ENCODE measurements around the gene HARS1. TPM values are rescaled to one million over a fixed set of nuclear protein-coding genes. Genes with fewer than 3 reads are reported as not detected.

The HARS1 gene
- total RNA-seq, 1 experiment from 2014 or later: 76.4 TPM

GRCh38 chr5:140658870-140659269 is 32.3 kb downstream of the HARS1 start:
- POLR2A ChIA-PET: interaction anchor here (1.2 kb wide), 1 partner anchor 11 kb away, joined by 3 read pairs; the partner anchor contains the start of genes IK and NDUFA2
- Histone ChIP-seq H3K27me3 (ENCODE audit: control insufficient read depth, insufficient read depth, low read length) (no peaks in the 10 kb centered on the region), H3K4me3 (ENCODE audit: low read depth in 2 of 2, low read length in 2 of 2) (no peak overlapping the region), H3K27ac (ENCODE audit: low read length) (no peak overlapping the region), H3K36me3 (ENCODE audit: control insufficient read depth, insufficient read depth, low read length) (peaks cover 40% of the 10 kb centered on the region), H3K9me3 (ENCODE audit: control insufficient read depth, insufficient read depth, low read depth, low read length) (no peaks in the 10 kb centered on the region), H3K4me1 (ENCODE audit: control insufficient read depth, insufficient read depth, low read length) (no peaks in the 10 kb centered on the region)
- DNase-seq (ENCODE audit: low read depth, low spot score) (no peak), ATAC-seq (no peak)
- BruUV-seq (replicated peaks): no TSS peak
- CTCF ChIA-PET: no interaction called here
- in situ Hi-C loops (cut with HindIII; ENCODE audit: low pct_unique_long_range_greater_than_20kb, low sequenced_read_pairs): no loop called here
- intact Hi-C loops (cut with micrococcal nuclease; ENCODE audit: unreplicated experiment): no loop called here
- TF ChIP-seq TCF7L2 (IDR thresholded peaks at IDR 0.05; ENCODE audit: low read depth, low read length) (no peak), SIN3A (IDR thresholded peaks at IDR 0.05; ENCODE audit: borderline replicate concordance, insufficient read depth, low read depth, low read length) (no peak), REST (IDR thresholded peaks at IDR 0.05; ENCODE audit: insufficient read depth in 1 of 2, low read depth in 2 of 2, low read length in 1 of 2) (no peak), POLR2AphosphoS5 (IDR thresholded peaks at IDR 0.05; ENCODE audit: low read depth, low read length) (no peak)
- TF ChIP-seq, protein P1, sequence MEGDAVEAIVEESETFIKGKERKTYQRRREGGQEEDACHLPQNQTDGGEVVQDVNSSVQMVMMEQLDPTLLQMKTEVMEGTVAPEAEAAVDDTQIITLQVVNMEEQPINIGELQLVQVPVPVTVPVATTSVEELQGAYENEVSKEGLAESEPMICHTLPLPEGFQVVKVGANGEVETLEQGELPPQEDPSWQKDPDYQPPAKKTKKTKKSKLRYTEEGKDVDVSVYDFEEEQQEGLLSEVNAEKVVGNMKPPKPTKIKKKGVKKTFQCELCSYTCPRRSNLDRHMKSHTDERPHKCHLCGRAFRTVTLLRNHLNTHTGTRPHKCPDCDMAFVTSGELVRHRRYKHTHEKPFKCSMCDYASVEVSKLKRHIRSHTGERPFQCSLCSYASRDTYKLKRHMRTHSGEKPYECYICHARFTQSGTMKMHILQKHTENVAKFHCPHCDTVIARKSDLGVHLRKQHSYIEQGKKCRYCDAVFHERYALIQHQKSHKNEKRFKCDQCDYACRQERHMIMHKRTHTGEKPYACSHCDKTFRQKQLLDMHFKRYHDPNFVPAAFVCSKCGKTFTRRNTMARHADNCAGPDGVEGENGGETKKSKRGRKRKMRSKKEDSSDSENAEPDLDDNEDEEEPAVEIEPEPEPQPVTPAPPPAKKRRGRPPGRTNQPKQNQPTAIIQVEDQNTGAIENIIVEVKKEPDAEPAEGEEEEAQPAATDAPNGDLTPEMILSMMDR (IDR thresholded peaks at IDR 0.05): no peak

- in situ Hi-C loops (cut with HindIII; ENCODE audit: low pct_unique_long_range_greater_than_20kb, low sequenced_read_pairs): no loop called here
- intact Hi-C loops (cut with micrococcal nuclease; ENCODE audit: unreplicated experiment): no loop called here
- peaks cover 20% of the 10 kb centered on the region; the same call in 1 of the 2 replicates for H3K36me3 ChIP-seq (ENCODE audit: control insufficient read depth, insufficient read depth, low read length)
- H3K4me1 ChIP-seq (ENCODE audit: control insufficient read depth, insufficient read depth, low read length): peaks cover 9% of the 10 kb centered on the region
- peak overlapping the region; percentile 89 for H3K27ac ChIP-seq (ENCODE audit: low read length)
- TF ChIP-seq SIN3A (IDR thresholded peaks at IDR 0.05; ENCODE audit: borderline replicate concordance, insufficient read depth, low read depth, low read length) (no peak), TCF7L2 (IDR thresholded peaks at IDR 0.05; ENCODE audit: low read depth, low read length) (no peak), POLR2AphosphoS5 (IDR thresholded peaks at IDR 0.05; ENCODE audit: low read depth, low read length) (no peak), REST (IDR thresholded peaks at IDR 0.05; ENCODE audit: insufficient read depth in 1 of 2, low read depth in 2 of 2, low read length in 1 of 2) (no peak)
- TF ChIP-seq, protein P1 (IDR thresholded peaks at IDR 0.05): no peak
- ChIA-PET CTCF (interaction anchor here (0.7 kb wide), 1 partner anchor 944 kb away, joined by 3 read pairs; no protein-coding TSS in a partner anchor), POLR2A (interaction anchor here (0.6 to 1.2 kb wide), 8 partner anchors 12 to 295 kb away, joined by 3 to 6 read pairs (median 4); no protein-coding TSS in a partner anchor)
- DNase-seq (ENCODE audit: low read depth, low spot score) (no peak), ATAC-seq (peak; percentile 22)
- no TSS peak for BruUV-seq (replicated peaks)
- H3K4me3 ChIP-seq (ENCODE audit: low read depth in 2 of 2, low read length in 2 of 2): peak overlapping the region; percentile 91 to 94
- H3K9me3 ChIP-seq (ENCODE audit: control insufficient read depth, insufficient read depth, low read depth, low read length): no peaks in the 10 kb centered on the region
- H3K27me3 ChIP-seq (ENCODE audit: control insufficient read depth, insufficient read depth, low read length): no peaks in the 10 kb centered on the region
These were observed 44.1 kb downstream of the HARS1 start for GRCh38 chr5:140647042-140647419.
